AG04449 (cell line): ENCODE measurements around the gene IFI27.
"Not testable (repeated sequence)": the region's sequence is repeated elsewhere in the genome, so short reads cannot be mapped to it uniquely, and the experiment has no call there.

Experiments used
- CTCF ChIA-PET: fragments of 350-600 bp; formaldehyde crosslinking; extraction: SDS; loops from one replicate; lab custom pipeline; 2021; ENCODE audit warnings: antibody characterized with exemption; lab: Yijun Ruan, JAX
- POLR2A ChIA-PET: fragments of 400-600, 350-600 bp; formaldehyde crosslinking; extraction: SDS; loops from one replicate; lab custom pipeline; 2020; ENCODE audit warnings: antibody characterized with exemption, inconsistent platforms; lab: Yijun Ruan, JAX
- DNase-seq: peaks from one replicate; pipeline ENCODE4 v3.0.0-alpha.2; 2010; ENCODE audit warnings: low read depth, low spot score
- H3K4me3 ChIP-seq: 2 replicates; pipeline ENCODE4 v1.5.1; 2011; ENCODE audit warnings: low read depth, mild to moderate bottlenecking, control low read depth, low read length
- TF ChIP-seq, protein P1 (sequence below): IDR thresholded peaks from one replicate; pipeline ENCODE4 v1.5.1; 2011; ENCODE audit warnings: mild to moderate bottlenecking, moderate library complexity, low read length, control low read depth, inconsistent platforms; ENCODE audit not compliant: insufficient read depth; ENCODE audit errors: missing control alignments

The IFI27 gene

DNA sequence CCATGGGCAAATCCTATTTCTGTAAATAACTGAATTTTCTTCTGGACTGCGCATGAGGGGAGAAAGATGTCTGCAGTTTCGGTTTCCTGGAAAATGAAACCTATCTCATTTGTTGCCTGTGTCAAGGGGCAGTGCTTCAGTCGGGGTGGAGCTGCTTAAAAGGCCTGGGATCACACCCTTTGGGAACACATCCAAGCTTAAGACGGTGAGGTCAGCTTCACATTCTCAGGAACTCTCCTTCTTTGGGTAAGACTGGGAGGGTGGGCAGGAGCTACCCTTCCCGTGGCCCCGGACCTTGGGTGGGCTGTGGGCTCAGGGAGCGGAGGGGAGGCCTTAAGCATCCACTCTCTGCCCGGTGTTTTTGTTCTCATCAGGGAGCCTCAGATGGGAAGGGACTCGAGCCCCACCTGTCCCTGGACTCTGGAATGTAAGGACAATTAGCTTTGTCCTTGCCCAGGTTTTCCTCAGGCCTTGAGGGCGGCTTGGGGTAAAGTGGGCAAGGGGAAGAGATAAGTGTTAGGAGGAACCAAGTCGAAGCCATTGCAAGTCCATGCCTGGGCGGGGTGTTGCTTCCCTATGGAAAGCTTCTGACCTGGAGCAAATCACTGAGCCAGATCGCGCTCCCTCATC lies at the start of gene IFI27:
TSS of gene IFI27 (plus strand) at position 185 of the 630 bp plus-strand sequence.
- POLR2A ChIA-PET, result no interaction called here
- TF ChIP-seq, protein P1, sequence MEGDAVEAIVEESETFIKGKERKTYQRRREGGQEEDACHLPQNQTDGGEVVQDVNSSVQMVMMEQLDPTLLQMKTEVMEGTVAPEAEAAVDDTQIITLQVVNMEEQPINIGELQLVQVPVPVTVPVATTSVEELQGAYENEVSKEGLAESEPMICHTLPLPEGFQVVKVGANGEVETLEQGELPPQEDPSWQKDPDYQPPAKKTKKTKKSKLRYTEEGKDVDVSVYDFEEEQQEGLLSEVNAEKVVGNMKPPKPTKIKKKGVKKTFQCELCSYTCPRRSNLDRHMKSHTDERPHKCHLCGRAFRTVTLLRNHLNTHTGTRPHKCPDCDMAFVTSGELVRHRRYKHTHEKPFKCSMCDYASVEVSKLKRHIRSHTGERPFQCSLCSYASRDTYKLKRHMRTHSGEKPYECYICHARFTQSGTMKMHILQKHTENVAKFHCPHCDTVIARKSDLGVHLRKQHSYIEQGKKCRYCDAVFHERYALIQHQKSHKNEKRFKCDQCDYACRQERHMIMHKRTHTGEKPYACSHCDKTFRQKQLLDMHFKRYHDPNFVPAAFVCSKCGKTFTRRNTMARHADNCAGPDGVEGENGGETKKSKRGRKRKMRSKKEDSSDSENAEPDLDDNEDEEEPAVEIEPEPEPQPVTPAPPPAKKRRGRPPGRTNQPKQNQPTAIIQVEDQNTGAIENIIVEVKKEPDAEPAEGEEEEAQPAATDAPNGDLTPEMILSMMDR, result no peak
- no peak within 1 kb of the TSS for H3K4me3 ChIP-seq
- CTCF ChIA-PET, result interaction anchor here (1.1 to 6.2 kb wide), 4 partner anchors 19 to 75 kb away, joined by 3 to 46 read pairs (median 4); partner anchors contain the start of gene IFI27L2
- no peak for DNase-seq

DNA sequence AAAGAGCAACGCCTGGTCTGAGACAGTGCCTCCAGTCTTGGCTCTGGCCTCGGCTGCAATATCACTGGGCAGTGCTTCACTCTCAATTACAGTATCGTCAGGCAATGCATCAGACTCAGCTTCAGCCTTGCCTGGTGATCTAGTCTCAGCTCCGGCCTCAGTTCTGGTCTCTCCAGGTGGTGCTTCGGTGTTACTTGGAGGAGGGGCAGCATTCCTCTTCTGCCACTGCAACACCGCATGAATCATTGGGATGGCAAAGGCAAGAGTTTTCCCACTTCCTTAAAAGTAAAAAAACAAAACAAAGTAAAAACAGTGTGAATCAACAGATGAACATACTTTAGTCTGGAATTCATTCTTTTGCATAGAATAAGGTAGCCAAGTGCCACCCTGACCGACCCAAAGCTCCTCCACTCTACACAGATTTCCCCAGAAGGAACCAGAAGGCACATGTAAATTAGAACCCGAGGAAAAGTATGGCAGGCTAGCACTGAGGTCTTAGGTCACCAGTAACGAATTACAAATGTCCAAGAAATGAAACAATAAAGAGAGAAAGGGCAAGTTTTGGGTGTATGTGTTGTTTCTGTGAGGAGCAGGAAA lies 48.1 kb upstream of the IFI27 start:
- POLR2A ChIA-PET, result interaction anchor here (0.6 kb wide), 1 partner anchor 97 kb away, joined by 3 read pairs; no protein-coding TSS in a partner anchor
- DNase-seq, result peak; percentile 34
- H3K4me3 ChIP-seq, result no peak overlapping the region
- TF ChIP-seq, protein P1, result no peak
- CTCF ChIA-PET, result interaction anchor here (1.0 to 13.7 kb wide), 5 partner anchors 10 to 76 kb away, joined by 3 to 82 read pairs (median 42); partner anchors contain the start of gene IFI27L2

DNA sequence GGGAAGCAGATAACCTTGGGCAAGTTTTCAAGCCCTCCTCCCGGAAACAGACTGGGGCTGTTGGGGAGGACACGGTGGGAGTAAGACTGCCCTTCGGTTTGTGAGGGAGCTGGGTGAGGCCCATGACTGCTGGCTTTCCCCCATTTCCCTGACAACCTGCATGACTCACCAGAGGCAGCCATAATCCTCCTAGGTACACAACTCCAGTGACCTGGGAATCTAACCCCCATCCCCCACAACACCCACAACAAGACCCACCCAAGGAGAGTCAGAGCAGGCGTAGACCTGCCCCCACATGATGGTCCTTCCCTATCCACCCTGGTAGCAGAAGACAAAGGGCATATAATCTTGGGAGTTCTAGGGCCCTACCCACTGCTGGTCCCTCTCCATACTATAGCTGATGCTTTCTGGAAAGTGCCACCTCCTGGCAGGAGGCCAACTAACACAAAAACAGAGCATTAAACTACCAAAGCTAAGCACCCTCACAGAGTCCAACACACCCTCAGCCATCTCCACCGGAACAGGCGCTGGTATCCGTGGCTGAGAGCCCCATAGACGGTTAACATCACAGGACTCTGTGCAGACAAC lies 44.4 kb upstream of the IFI27 start:
- CTCF ChIA-PET, result interaction anchor here (1.0 to 13.7 kb wide), 7 partner anchors 9 to 75 kb away, joined by 3 to 82 read pairs (median 6); partner anchors contain the start of genes DDX24, IFI27L1 and IFI27L2
- POLR2A ChIA-PET, result interaction anchor here (2.3 kb wide), 1 partner anchor 15 kb away, joined by 6 read pairs; the partner anchor contains the start of genes DDX24 and IFI27L1
- DNase-seq, result no peak
- H3K4me3 ChIP-seq, result no peak overlapping the region
- TF ChIP-seq, protein P1, result no peak

DNA sequence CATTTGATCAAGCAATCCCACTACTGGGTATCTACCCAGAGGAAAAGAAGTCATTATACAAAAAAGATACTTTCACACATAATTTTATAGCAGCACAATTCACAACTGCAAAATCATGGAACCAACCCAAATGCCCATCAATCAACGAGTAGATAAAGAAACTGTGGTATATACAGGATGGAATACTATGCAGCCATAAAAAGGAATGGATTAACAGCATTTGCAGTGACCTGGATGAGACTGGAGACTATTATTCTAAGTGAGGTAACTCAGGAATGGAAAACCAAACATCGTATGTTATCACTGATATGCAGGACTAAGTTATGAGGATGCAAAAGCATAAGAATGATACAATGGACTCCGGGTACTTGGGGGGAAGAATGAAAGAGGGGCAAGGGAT lies 38.5 kb upstream of the IFI27 start:
- POLR2A ChIA-PET, H3K4me3 ChIP-seq, CTCF ChIA-PET, DNase-seq: not testable (repeated sequence)

DNA sequence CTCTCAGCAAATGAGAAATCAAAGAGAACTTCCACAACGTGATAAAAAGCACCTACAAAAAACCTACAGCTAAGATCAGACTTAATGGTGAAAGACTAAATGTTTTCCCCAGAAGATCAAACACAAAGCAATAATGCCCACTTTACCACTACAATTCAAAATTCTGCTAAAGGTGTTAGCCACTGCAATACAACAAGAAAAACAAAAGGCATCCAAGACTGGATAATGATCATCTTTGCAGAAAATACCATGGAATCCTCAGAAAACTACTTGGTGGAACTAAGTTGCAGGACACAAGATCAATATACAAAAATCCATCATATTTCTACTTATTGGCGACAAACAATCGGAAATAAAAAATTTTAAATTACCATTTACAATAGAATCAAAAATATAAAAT lies 36.0 kb upstream of the IFI27 start:
- no peak overlapping the region for H3K4me3 ChIP-seq
- TF ChIP-seq, protein P1, result no peak
- POLR2A ChIA-PET, result no interaction called here
- CTCF ChIA-PET, result interaction anchor here (0.5 to 1.6 kb wide), 5 partner anchors 13 to 63 kb away, joined by 3 to 4 read pairs (median 4); partner anchors contain the start of gene IFI27L2
- no peak for DNase-seq

DNA sequence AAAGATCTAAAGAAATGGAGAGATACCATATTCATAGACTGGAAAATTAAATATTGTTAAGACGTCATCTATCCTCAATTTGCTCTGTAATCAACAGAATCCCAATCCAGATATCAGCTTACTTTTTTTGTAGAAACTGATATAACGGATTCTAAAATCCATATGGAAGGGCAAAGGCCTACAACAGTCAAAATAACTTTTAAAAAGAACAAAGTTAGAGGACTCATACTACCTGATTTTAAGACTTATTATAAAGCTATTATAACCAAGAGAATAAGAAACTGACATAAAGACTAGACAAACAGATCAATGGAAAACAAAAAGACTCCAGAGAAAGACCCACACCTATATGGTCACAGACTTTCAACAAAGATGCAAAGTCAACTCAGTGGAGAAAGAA lies 35.5 kb upstream of the IFI27 start:
- TF ChIP-seq, protein P1, result no peak
- ChIA-PET POLR2A (no interaction called here), CTCF (interaction anchor here (1.0 to 1.6 kb wide), 4 partner anchors 12 to 61 kb away, joined by 3 to 4 read pairs (median 4); partner anchors contain the start of gene IFI27L2)
- DNase-seq, result no peak
- no peak overlapping the region for H3K4me3 ChIP-seq
